GM21528 (cell line): Measurements from ENCODE around the gene LAMC3.

Experiments used
- ATAC-seq: cut with Tn5 transposase; IDR thresholded peaks from one replicate; pipeline ENCODE4 v1.9.1; 2021; ENCODE audit warnings: mild to moderate bottlenecking, moderate library complexity; ENCODE audit not compliant: unreplicated experiment, low FRiP score

Gene LAMC3

GRCh38 chr9:131065599-131065998 is 56.6 kb downstream of the LAMC3 start:
- no peak for ATAC-seq

- no peak for ATAC-seq
Measured at GRCh38 chr9:131067625-131068024, 58.7 kb downstream of the LAMC3 start.

GRCh38 chr9:131068076-131068816 is 59.3 kb downstream of the LAMC3 start:
- ATAC-seq: no peak

- no peak for ATAC-seq
Measured at GRCh38 chr9:131069699-131070098, 60.7 kb downstream of the LAMC3 start.

GRCh38 chr9:131072107-131072870 is 63.3 kb downstream of the LAMC3 start:
- ATAC-seq: no peak

GRCh38 chr9:131072871-131073237 is 63.9 kb downstream of the LAMC3 start:
- ATAC-seq: no peak

GRCh38 chr9:131076347-131077195 is 67.6 kb downstream of the LAMC3 start:
- no peak for ATAC-seq

GRCh38 chr9:131078427-131079366 is 69.7 kb downstream of the LAMC3 start:
- ATAC-seq: no peak

GRCh38 chr9:131080589-131080988 is 71.6 kb downstream of the LAMC3 start:
- ATAC-seq: no peak

- ATAC-seq: no peak
Measured at GRCh38 chr9:131081868-131082267, 72.9 kb downstream of the LAMC3 start.

- ATAC-seq: no peak
Measured at GRCh38 chr9:131082774-131083512, 74.0 kb downstream of the LAMC3 start.

GRCh38 chr9:131084661-131085369 is 75.8 kb downstream of the LAMC3 start:
- ATAC-seq: no peak

- no peak for ATAC-seq
Measured at GRCh38 chr9:131085370-131086122, 76.6 kb downstream of the LAMC3 start.

- no peak for ATAC-seq
Measured at GRCh38 chr9:131087354-131087893, 78.5 kb downstream of the LAMC3 start.

GRCh38 chr9:131090025-131090787 is 81.2 kb downstream of the LAMC3 start:
- no peak for ATAC-seq

GRCh38 chr9:131091352-131091992 is 82.5 kb downstream of the LAMC3 start:
- no peak for ATAC-seq

- no peak for ATAC-seq
Measured at GRCh38 chr9:131092030-131092429, 83.1 kb downstream of the LAMC3 start.
